NCI-H226 (cell line): ENCODE data around the gene TCERG1.
"Not testable (repeated sequence)": the region's sequence is repeated elsewhere in the genome, so short reads cannot be mapped to it uniquely, and the experiment has no call there.

ENCODE experiments used
- DNase-seq: peaks from one replicate; pipeline ENCODE4 v3.0.0-alpha.2; 2015

The TCERG1 gene

DNA sequence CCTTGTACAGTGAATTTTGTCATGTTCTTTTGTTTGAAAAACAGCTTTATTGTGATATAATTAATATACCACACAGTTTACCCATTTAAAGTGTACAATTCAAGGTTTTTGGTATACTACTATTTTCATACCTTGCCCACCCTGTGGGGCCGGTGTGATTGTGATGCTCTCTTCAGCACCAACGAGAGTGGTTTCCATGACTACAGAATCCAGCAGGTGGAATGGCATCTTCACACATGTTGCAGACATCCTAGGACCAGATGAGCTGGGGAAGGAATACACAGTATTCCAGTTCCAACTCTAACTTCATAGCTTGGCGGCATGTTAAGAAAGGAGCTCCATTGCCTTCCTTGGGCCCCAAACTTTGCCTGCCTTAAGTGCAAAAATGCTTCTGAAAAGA lies 76.6 kb downstream of the TCERG1 start:
- DNase-seq, result no peak

- DNase-seq, result no peak
Observed at GRCh38 chr5:146527785-146528184, 80.7 kb downstream of the TCERG1 start.

DNA sequence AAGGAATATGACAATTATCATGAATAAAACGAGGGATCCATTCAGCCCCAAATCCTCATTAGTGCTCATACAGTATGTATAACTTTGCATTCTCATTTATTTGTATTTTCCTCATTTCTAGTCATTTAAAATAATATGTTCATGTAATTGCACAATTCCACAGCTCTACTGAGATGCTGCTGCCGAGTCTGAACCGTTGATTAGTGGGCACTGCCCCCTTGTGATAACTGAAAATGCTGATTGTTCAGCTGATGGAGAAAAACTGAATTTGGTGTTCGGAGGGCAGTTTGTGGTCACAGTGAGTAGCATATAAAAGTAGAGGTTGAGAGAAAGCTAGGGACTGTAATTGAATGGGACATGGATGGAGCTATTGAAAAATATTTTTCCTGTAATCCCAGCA lies 81.1 kb downstream of the TCERG1 start:
- no peak for DNase-seq

- no peak for DNase-seq
Observed at GRCh38 chr5:146529984-146530383, 82.9 kb downstream of the TCERG1 start.

DNA sequence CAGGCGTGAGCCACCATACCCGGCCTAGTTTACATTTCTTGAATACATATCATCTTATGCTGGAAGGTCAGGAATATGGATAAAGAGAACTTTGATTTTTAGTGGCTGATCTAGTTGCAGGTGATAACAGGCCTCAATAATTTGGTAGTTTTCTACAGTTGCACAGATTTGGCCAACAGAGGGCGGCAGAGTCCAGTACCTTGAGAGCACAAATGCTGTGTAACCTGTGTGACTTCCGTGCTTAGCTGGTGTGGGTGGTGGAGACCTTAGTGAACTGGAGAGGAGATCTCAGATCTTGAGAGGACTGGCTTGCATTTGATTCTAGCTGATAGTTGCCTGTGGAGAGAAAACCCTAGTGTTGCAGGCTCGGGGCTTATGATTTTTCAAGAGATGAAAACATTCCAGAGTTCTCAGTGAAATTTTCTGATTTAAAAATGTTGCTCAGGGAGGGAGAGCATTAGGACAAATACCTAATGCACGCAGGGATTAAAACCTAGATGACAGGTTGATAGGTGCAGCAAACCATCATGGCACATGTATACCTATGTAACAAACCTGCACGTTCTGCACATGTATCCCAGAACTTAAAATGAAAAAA lies 86.2 kb downstream of the TCERG1 start:
- peak; percentile 41 for DNase-seq

- DNase-seq, result no peak
Observed at GRCh38 chr5:146533882-146534281, 86.7 kb downstream of the TCERG1 start.

- DNase-seq, result no peak
Observed at GRCh38 chr5:146538432-146538831, 91.3 kb downstream of the TCERG1 start.

DNA sequence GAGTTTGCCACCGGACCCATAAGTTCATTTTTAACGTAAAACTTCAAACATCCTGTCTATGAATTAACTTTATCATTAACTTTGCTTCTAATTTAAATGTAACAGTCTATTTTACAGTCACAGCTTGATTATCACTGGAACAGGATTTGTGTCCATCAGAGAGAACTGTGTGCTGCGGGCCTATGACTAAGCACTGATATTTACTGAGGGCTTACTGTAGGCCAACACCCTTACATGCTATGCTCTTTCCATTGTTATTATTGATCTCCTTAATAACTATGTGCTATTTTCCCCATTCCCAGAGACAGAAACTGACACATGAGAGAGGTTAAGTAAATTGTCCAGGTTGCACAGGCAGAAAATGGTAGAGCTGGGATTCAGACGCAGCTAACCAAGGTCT lies 92.8 kb downstream of the TCERG1 start:
- DNase-seq, result no peak

GRCh38 chr5:146540414-146540813 lies 93.3 kb downstream of the TCERG1 start:
- no peak for DNase-seq

DNA sequence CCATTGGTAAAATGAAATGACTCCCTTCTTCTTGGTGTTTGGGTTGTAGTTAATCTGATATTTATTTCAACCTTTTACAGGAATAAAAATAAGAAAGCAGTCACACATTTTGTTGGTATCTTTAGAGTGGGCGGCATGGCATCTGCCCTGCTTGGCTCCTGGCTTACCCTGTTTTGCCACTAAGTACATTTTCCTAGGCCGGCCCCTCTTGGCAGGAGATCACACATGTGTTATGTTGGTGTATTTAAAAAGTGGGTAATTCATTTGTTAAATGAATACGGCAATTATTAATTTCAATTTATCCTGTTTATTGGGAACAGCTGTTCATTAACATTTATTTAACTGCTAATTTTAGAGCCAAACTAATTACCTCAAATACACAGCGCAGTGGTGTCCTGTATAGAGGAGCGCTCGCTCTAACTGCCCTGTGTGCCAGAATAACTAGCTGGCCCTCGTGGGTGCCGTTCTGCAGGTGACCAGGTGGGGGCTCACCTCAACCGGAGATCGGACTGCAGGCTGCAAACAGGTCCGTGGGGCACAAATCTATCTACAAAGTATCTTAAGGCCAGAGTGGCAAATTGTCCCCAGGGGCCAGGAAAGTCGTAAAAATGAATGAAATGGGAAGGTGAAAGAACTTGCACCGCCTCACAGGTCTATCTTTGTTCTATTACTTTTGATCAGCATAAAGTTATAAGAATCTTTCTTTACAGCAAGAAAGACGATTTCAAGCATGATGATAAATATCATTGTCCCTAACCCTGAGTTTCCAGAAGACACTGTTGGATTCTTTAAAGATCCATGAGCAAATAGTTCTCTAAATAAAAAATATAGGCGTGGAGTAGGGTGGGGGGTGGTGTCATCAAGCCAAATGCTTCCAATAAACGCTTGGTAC lies 95.1 kb downstream of the TCERG1 start:
- peak; percentile 41 for DNase-seq

DNA sequence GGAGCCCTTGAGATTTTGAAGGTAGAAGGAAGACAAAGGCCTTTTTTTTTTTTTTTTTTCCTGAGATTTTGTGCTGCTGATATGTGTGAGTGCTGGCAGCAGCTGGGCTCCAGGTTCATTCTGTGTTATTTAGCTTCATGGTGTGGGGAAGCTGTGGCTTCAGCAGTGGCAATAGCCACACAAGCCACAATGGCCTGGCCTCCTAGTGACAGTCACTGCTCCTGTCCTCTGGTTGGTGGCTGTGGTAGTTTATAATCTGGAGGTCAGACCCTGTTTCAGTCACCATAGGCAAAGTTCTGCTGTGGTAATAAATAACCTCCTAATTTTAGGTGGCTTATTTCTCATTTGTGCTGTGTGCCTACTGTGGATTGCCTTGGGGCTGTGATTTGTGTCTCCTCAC lies 97.1 kb downstream of the TCERG1 start:
- no peak for DNase-seq

GRCh38 chr5:146548781-146549449 lies 101.8 kb downstream of the TCERG1 start:
- DNase-seq, result no peak

DNA sequence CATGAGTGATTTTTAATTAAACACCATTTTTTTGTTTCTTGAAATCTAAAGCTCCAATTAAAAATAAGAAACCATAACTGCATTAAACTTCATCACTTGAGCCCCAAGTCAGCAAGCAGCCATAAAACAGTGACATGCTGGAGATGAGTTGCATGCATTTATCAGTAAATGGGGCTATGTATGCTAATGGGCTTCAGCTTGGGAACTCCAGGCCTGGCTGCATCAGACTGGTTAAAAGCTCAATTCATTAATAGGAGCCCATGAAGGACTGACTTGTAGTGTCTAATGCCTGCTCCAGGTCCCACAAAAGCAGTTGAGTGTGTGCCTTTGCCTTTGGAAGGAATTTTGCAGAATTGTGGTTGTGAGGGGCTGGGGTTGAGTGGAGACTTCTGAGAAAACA lies 102.5 kb downstream of the TCERG1 start:
- DNase-seq, result no peak

DNA sequence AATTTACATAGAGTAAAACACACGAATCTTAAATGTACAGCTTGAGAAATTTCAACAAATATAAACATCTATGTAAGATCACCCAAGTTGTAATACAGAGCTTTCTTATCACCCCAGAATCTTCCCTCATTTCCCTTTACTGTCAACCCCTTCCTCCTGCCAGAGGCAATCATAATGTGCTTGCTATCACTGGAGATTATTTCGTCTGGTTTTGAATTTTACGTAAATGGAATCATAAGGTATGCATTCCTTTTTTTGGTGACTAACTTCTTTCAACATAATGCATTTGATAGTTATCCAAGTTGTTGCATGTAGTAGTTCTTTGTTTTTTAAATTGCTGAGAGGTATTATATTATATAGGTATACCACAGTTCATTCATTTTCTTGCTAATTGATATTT lies 106.3 kb downstream of the TCERG1 start:
- peak; percentile 58 for DNase-seq

GRCh38 chr5:146556884-146557283 lies 109.8 kb downstream of the TCERG1 start:
- DNase-seq, result not testable (repeated sequence)

GRCh38 chr5:146560205-146560812 lies 113.2 kb downstream of the TCERG1 start:
- DNase-seq, result peak; percentile 69
